Activated CD8-positive, alpha-beta memory T cell treated with anti-CD3 and anti-CD28 coated beads, Interleukin-2, amount 50 U/mL, for 4 hours (primary cell): ENCODE results near the gene LRRC10B.

ENCODE experiments used
- DNase-seq: peaks from one replicate; pipeline ENCODE4 v3.0.0-alpha.2; 2020

The LRRC10B gene

GRCh38 chr11:61487342-61488025 is 21.1 kb upstream of the LRRC10B start:
- DNase-seq, result no peak

GRCh38 chr11:61488651-61489291 is 19.8 kb upstream of the LRRC10B start:
- DNase-seq, result no peak

GRCh38 chr11:61489833-61490721 is 18.5 kb upstream of the LRRC10B start:
- no peak for DNase-seq

- DNase-seq, result no peak
These were observed 16.7 kb upstream of the LRRC10B start for GRCh38 chr11:61491736-61492395.

GRCh38 chr11:61494381-61494961 is 14.1 kb upstream of the LRRC10B start:
- no peak for DNase-seq

- DNase-seq, result no peak
These were observed 12.5 kb upstream of the LRRC10B start for GRCh38 chr11:61495801-61496601.

- no peak for DNase-seq
These were observed 11.7 kb upstream of the LRRC10B start for GRCh38 chr11:61496602-61497400.

- DNase-seq, result no peak
These were observed 11.1 kb upstream of the LRRC10B start for GRCh38 chr11:61497473-61497872.

GRCh38 chr11:61497876-61498275 is 10.7 kb upstream of the LRRC10B start:
- DNase-seq, result no peak

- no peak for DNase-seq
These were observed 9.7 kb upstream of the LRRC10B start for GRCh38 chr11:61498767-61499341.

GRCh38 chr11:61499816-61500491 is 8.6 kb upstream of the LRRC10B start:
- no peak for DNase-seq

GRCh38 chr11:61502522-61502921 is 6.0 kb upstream of the LRRC10B start:
- DNase-seq, result no peak

- no peak for DNase-seq
These were observed 5.3 kb upstream of the LRRC10B start for GRCh38 chr11:61503135-61503770.

GRCh38 chr11:61505106-61505505 is 3.4 kb upstream of the LRRC10B start:
- no peak for DNase-seq

- DNase-seq, result no peak
These were observed 2.9 kb upstream of the LRRC10B start for GRCh38 chr11:61505640-61506155.

- no peak for DNase-seq
These were observed 1.4 kb upstream of the LRRC10B start for GRCh38 chr11:61507012-61507768.

GRCh38 chr11:61509043-61510029 is 787 bp downstream of the LRRC10B start:
- DNase-seq, result peak; percentile 34
